K562 (cell line): ENCODE results near the gene HDC. TPM values are rescaled to one million over a fixed set of nuclear protein-coding genes. Genes with fewer than 3 reads are reported as not detected.

ENCODE experiments used
- ARID4B ChIP-seq: sonication (generic); formaldehyde crosslinking; IDR thresholded peaks from 2 replicates; pipeline ENCODE4 v1.8.0; 2022; ENCODE audit warnings: mild to moderate bottlenecking, missing genetic modification reagents
- BACH1 ChIP-seq: fragments of 200-800 bp; sonication (Bioruptor generic); IDR thresholded peaks from 2 replicates; pipeline ENCODE4 v1.6.1; 2016; ENCODE audit warnings: missing genetic modification characterization, missing compliant biosample characterization
- CCNT2 ChIP-seq: IDR thresholded peaks from 2 replicates; pipeline ENCODE4 v1.6.1; 2011; ENCODE audit warnings: borderline replicate concordance, low read depth, mild to moderate bottlenecking, moderate library complexity, mixed read lengths, low read length; ENCODE audit not compliant: insufficient read length; ENCODE audit errors: extremely low read depth
- CEBPB ChIP-seq: fragments of 450-650 bp; IDR thresholded peaks from 2 replicates; pipeline ENCODE4 v1.6.1; 2016; ENCODE audit warnings: missing genetic modification characterization, missing compliant biosample characterization
- CLOCK ChIP-seq: fragments of 250-450 bp; sonication (Bioruptor Pico); IDR thresholded peaks from 2 replicates; pipeline ENCODE4 v1.4.0; 2020; ENCODE audit warnings: mild to moderate bottlenecking, moderate library complexity, borderline replicate concordance
- EGR1 ChIP-seq: fragments of 450-650 bp; conservative IDR thresholded peaks from 2 replicates; pipeline ENCODE4 v1.6.1; 2017; ENCODE audit warnings: mild to moderate bottlenecking
- ERF ChIP-seq: fragments of 450-650 bp; formaldehyde crosslinking; IDR thresholded peaks from 2 replicates; pipeline ENCODE4 v1.4.0; 2020; ENCODE audit warnings: mild to moderate bottlenecking, mixed read lengths
- HEY1 ChIP-seq: fragments of 250-450 bp; sonication (Bioruptor Pico); IDR thresholded peaks from 2 replicates; pipeline ENCODE4 v1.5.0; 2020; ENCODE audit warnings: mild to moderate bottlenecking, moderate library complexity, borderline replicate concordance
- HINFP ChIP-seq: fragments of 450-650 bp; conservative IDR thresholded peaks from 2 replicates; pipeline ENCODE4 v1.6.1; 2016; ENCODE audit warnings: missing genetic modification characterization, low read depth, mild to moderate bottlenecking, control low read depth, missing compliant biosample characterization
- HMGXB4 ChIP-seq: sonication (generic); formaldehyde crosslinking; IDR thresholded peaks from 2 replicates; pipeline ENCODE4 v1.8.1; 2023; ENCODE audit warnings: mild to moderate bottlenecking, missing genetic modification reagents
- MAZ ChIP-seq, 2 experiments: fragments of 450-650 bp in 1 of 2; sonication (generic) in 1 of 2; formaldehyde crosslinking; IDR thresholded peaks in 1 of 2; conservative IDR thresholded peaks in 1 of 2; 2 replicates each; pipeline versions ENCODE4 v1.4.0 to v1.5.0; 2020; ENCODE audit warnings: mild to moderate bottlenecking in 1 of 2, missing genetic modification reagents in 1 of 2
- MYNN ChIP-seq, 2 experiments: sonication (generic); formaldehyde crosslinking in 1 of 2; IDR thresholded peaks; 2 replicates each; pipeline versions ENCODE4 v1.5.0 to v1.6.1; 2016 to 2020; ENCODE audit warnings: antibody characterized with exemption in 1 of 2, missing genetic modification reagents in 1 of 2
- PHB ChIP-seq: fragments of 250-450 bp; sonication (Bioruptor Pico); IDR thresholded peaks from 2 replicates; pipeline ENCODE4 v1.5.0; 2021
- RFX5 ChIP-seq: IDR thresholded peaks from 2 replicates; pipeline ENCODE4 v1.6.1; 2011; ENCODE audit warnings: low read depth, mild to moderate bottlenecking, improper control_type of control experiment, low read length
- ZNF277 ChIP-seq: fragments of 250-450 bp; sonication (Bioruptor Pico); IDR thresholded peaks from 2 replicates; pipeline ENCODE4 v1.8.0; 2022; ENCODE audit warnings: inconsistent platforms, mild to moderate bottlenecking, moderate library complexity, borderline replicate concordance
- polyA plus RNA-seq, 8 experiments: library from polyadenylated mRNA; depleted of rRNA in 4 of 8; stranded (reverse) in 5 of 8; unstranded in 3 of 8; fragments of >200 nt; fragmentation: Nextera tagmentation in 2 of 8; fragmentation: Illumina TruSeq in 1 of 8; extraction: Ambion mirVana in 2 of 8; extraction: Trizol in 1 of 8; gene quantifications; 2 replicates each; pipeline versions ENCODE4 v1.2.1 to v1.2.3, GENCODE V29; 2011 to 2014; ENCODE audit warnings: inconsistent platforms in 1 of 8, missing spikeins in 1 of 8
- total RNA-seq, 7 experiments: library from RNA; depleted of rRNA in 6 of 7; stranded (reverse); fragments of >200 nt in 6 of 7; fragmentation: Illumina TruSeq in 2 of 7; extraction: Trizol in 2 of 7; gene quantifications; 2 replicates each; pipeline versions ENCODE4 v1.2.1 to v1.2.3, GENCODE V29; 2011 to 2021; ENCODE audit warnings: low replicate concordance in 1 of 7

Gene HDC
- total and polyA plus RNA-seq, 9 of the 15 experiments (the other 6 are each of a cell fraction or from before 2014, with no cell fraction given), result 0.26 to 5.3 (median 0.99) TPM

- TF ChIP-seq CCNT2 (peak; percentile 92), HEY1 (CRISPR knock-in tag) (no peak), MAZ (CRISPR knock-in tag; conservative IDR thresholded peaks at IDR 0.05 in 1 of 2, IDR thresholded peaks at IDR 0.05 in 1 of 2) (0 out of 4 replicates have a peak, but pooled peaks have one; percentile 21 to 58), PHB (CRISPR knock-in tag) (no peak), EGR1 (peak; percentile 22; the same call in 1 of the 2 replicates), BACH1 (tag) (peak; percentile 54), HMGXB4 (no peak), MYNN (IDR thresholded peaks at IDR 0.05) (no peak), MYNN (CRISPR knock-in tag; IDR thresholded peaks at IDR 0.05) (no peak), CLOCK (CRISPR knock-in tag) (no peak), ERF (CRISPR knock-in tag) (no peak), CEBPB (tag) (peak; percentile 56), RFX5 (no peak), ZNF277 (CRISPR knock-in tag) (no peak), ARID4B (CRISPR knock-in tag) (no peak), HINFP (tag) (no peak)
Observed at GRCh38 chr15:50260969-50261496, 4.5 kb downstream of the HDC start (continued).
